ENCODE results near the gene AMHR2. TPM values are rescaled to one million over a fixed set of nuclear protein-coding genes. Genes with fewer than 3 reads are reported as not detected.

The AMHR2 gene
- polyA plus RNA-seq, 3 donors: not detected

DNA sequence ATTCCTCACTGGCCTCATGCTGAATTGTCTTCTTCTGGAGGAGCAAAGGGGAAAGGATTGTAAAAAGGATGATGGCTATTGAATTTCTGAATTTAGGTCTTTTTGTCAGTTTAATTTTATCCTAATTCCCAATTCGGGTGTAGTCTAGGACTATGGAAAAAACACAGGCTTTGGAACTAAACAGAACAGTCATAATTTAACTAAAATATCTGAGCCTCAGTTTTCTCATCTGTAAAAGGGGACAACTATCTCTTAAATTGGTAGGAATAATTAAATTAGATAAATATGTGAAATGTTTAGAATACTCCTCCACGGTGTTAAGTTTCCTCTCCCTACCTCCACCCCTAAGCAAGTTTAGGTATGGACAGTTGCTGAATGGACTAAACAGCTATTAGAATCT is 46.9 kb upstream of the AMHR2 start:
- no peaks in the 10 kb centered on the region for H3K9me3 ChIP-seq (replicated peaks in 1 of 2; ENCODE audit: control insufficient read depth in 1 of 2, insufficient read depth in 1 of 2, low read length in 2 of 2)
- no peaks in the 10 kb centered on the region for H4K20me1 ChIP-seq (ENCODE audit: insufficient read depth, low read length)
- no peak overlapping the region for H3K9ac ChIP-seq (ENCODE audit: insufficient read depth, low read length, poor library complexity, severe bottlenecking)
- H3K36me3 ChIP-seq (replicated peaks in 1 of 2; ENCODE audit: control insufficient read depth in 1 of 2, insufficient read depth in 2 of 2, low read length in 2 of 2): no peaks in the 10 kb centered on the region
- H3K4me1 ChIP-seq (ENCODE audit: control insufficient read depth in 1 of 2, insufficient read depth in 2 of 2, low read length in 2 of 2): peaks cover 40 to 47% of the 10 kb centered on the region in 2 donors
- no CpG with 5 or more reads among the region's 2 CpGs for WGBS (ENCODE audit: insufficient coverage)
- DNase-seq: no peak
- Mint-ChIP-seq H3K27me3 (ENCODE audit: low read depth in 3 of 3) (peaks cover 0 to 2% (median 1%) of the 10 kb centered on the region in 3 donors), H3K4me1 (peaks cover 29% of the 10 kb centered on the region), H3K9me3 (no peaks in the 10 kb centered on the region), H3K36me3 (peaks cover 0 to 2% of the 10 kb centered on the region in 2 donors), H3K4me3 (no peak overlapping the region), H3K27ac (no peak overlapping the region)
- H3K27ac ChIP-seq (ENCODE audit: low read depth in 1 of 2, low read length in 2 of 2): no peak overlapping the region
- no peak overlapping the region for H2AFZ ChIP-seq (ENCODE audit: insufficient read depth, low read depth, low read length, poor library complexity, severe bottlenecking)
- no peak overlapping the region for H3K4me2 ChIP-seq (replicated peaks; ENCODE audit: extremely low read depth, low read length, poor library complexity, severe bottlenecking)
- H3K27me3 ChIP-seq (ENCODE audit: control insufficient read depth in 2 of 2, insufficient read depth in 2 of 2, low read length in 2 of 2): no peaks in the 10 kb centered on the region
- TF ChIP-seq, protein P1, sequence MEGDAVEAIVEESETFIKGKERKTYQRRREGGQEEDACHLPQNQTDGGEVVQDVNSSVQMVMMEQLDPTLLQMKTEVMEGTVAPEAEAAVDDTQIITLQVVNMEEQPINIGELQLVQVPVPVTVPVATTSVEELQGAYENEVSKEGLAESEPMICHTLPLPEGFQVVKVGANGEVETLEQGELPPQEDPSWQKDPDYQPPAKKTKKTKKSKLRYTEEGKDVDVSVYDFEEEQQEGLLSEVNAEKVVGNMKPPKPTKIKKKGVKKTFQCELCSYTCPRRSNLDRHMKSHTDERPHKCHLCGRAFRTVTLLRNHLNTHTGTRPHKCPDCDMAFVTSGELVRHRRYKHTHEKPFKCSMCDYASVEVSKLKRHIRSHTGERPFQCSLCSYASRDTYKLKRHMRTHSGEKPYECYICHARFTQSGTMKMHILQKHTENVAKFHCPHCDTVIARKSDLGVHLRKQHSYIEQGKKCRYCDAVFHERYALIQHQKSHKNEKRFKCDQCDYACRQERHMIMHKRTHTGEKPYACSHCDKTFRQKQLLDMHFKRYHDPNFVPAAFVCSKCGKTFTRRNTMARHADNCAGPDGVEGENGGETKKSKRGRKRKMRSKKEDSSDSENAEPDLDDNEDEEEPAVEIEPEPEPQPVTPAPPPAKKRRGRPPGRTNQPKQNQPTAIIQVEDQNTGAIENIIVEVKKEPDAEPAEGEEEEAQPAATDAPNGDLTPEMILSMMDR (IDR thresholded peaks at IDR 0.05): no peak
- no peak overlapping the region for H3K4me3 ChIP-seq (replicated peaks in 1 of 3; ENCODE audit: low read depth in 2 of 3, low read length in 3 of 3)
- H3K79me2 ChIP-seq (ENCODE audit: insufficient read depth, low read length): peaks cover 11% of the 10 kb centered on the region
- intact Hi-C loops (cut with micrococcal nuclease): loop anchor here in 1 of 2 donors (5.0 kb wide), 1 partner anchor 76 kb away; the partner anchor contains the start of gene PCBP2

DNA sequence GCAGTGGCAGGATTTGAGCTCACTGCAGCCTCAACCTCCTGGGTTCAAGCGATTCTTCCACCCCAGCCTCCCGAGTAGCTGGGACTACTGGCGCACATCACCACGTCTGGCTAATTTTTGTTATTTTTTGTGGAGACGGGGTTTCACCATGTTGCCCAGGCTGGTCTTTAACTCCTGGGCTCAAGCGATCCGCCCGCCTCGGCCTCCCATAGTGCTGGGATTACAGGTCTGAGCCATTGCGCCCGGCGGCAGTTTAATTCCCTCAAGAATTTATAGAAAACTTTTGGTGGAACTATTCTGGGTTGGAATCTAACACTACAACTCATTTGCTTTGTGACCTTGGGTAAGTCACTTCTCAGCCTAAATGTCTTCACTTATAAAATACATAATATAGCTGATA is 45.4 kb upstream of the AMHR2 start:
- Histone ChIP-seq H3K4me1 (ENCODE audit: control insufficient read depth in 1 of 2, insufficient read depth in 2 of 2, low read length in 2 of 2) (peaks cover 40 to 48% of the 10 kb centered on the region in 2 donors), H3K79me2 (ENCODE audit: insufficient read depth, low read length) (peaks cover 26% of the 10 kb centered on the region), H3K27ac (ENCODE audit: low read depth in 1 of 2, low read length in 2 of 2) (peak overlapping the region in 1 of 2 donors; percentile 85), H4K20me1 (ENCODE audit: insufficient read depth, low read length) (peaks cover 15% of the 10 kb centered on the region), H3K9ac (ENCODE audit: insufficient read depth, low read length, poor library complexity, severe bottlenecking) (no peak overlapping the region), H2AFZ (ENCODE audit: insufficient read depth, low read depth, low read length, poor library complexity, severe bottlenecking) (peak overlapping the region; percentile 84), H3K4me2 (replicated peaks; ENCODE audit: extremely low read depth, low read length, poor library complexity, severe bottlenecking) (peak overlapping the region; percentile 74), H3K36me3 (replicated peaks in 1 of 2; ENCODE audit: control insufficient read depth in 1 of 2, insufficient read depth in 2 of 2, low read length in 2 of 2) (peaks cover 13 to 14% of the 10 kb centered on the region in 2 donors), H3K27me3 (ENCODE audit: control insufficient read depth in 2 of 2, insufficient read depth in 2 of 2, low read length in 2 of 2) (no peaks in the 10 kb centered on the region), H3K9me3 (replicated peaks in 1 of 2; ENCODE audit: control insufficient read depth in 1 of 2, insufficient read depth in 1 of 2, low read length in 2 of 2) (no peaks in the 10 kb centered on the region), H3K4me3 (replicated peaks in 1 of 3; ENCODE audit: low read depth in 2 of 3, low read length in 3 of 3) (no peak overlapping the region)
- H3K9me3 Mint-ChIP-seq: no peaks in the 10 kb centered on the region
- peaks cover 13 to 16% of the 10 kb centered on the region in 2 donors for H3K36me3 Mint-ChIP-seq
- no peak for DNase-seq
- peak overlapping the region in 1 of 7 donors; percentile 18 for H3K27ac Mint-ChIP-seq
- 96% methylated on average over 9 of the region's 12 CpGs for WGBS (ENCODE audit: insufficient coverage)
- intact Hi-C loops (cut with micrococcal nuclease): loop anchor here (2.0 to 5.0 kb wide), 2 partner anchors 25 to 74 kb away; partner anchors contain the start of gene PCBP2 (in 1 of the 2)
- H3K4me3 Mint-ChIP-seq: no peak overlapping the region
- TF ChIP-seq, protein P1 (IDR thresholded peaks at IDR 0.05): no peak
- H3K4me1 Mint-ChIP-seq: peaks cover 31% of the 10 kb centered on the region
- peaks cover 0 to 2% (median 1%) of the 10 kb centered on the region in 3 donors for H3K27me3 Mint-ChIP-seq (ENCODE audit: low read depth in 3 of 3)

Measured in CD14-positive monocyte (primary cell).